Right hindlimb (tissue), 1 donor: ENCODE data around the gene TFEC.
"Not testable (repeated sequence)": the region's sequence is repeated elsewhere in the genome, so short reads cannot be mapped to it uniquely, and the experiment has no call there.

Source experiments
- DNase-seq: peaks from one replicate; pipeline ENCODE4 v3.0.0-alpha.2; 2018

The TFEC gene

GRCh38 chr7:116030651-116031276 lies at the start of gene TFEC:
Gene TFEC, minus strand, starts transcription at chr7:116030763. Its CDS starts 46,322 bp downstream, at chr7:115984441.
- DNase-seq = no peak

- no peak for DNase-seq
Observed at GRCh38 chr7:116075351-116076145, 45.0 kb upstream of the TFEC start.

- DNase-seq = no peak
Observed at GRCh38 chr7:116071629-116072028, 41.1 kb upstream of the TFEC start.

- no peak for DNase-seq
Observed at GRCh38 chr7:116064179-116064578, 33.6 kb upstream of the TFEC start.

GRCh38 chr7:116062666-116063065 lies 32.1 kb upstream of the TFEC start:
- DNase-seq = no peak

GRCh38 chr7:116052006-116052405 lies 21.4 kb upstream of the TFEC start:
- no peak for DNase-seq

- not testable (repeated sequence) for DNase-seq
Observed at GRCh38 chr7:116047261-116047660, 16.7 kb upstream of the TFEC start.

GRCh38 chr7:116045532-116045931 lies 15.0 kb upstream of the TFEC start:
- no peak for DNase-seq

- DNase-seq = no peak
Observed at GRCh38 chr7:116041615-116042014, 11.1 kb upstream of the TFEC start.

- DNase-seq = no peak
Observed at GRCh38 chr7:116037401-116037800, 6.8 kb upstream of the TFEC start.

GRCh38 chr7:116034411-116034810 lies 3.8 kb upstream of the TFEC start:
- DNase-seq = no peak

GRCh38 chr7:116032886-116033285 lies 2.3 kb upstream of the TFEC start:
- DNase-seq = no peak

- no peak for DNase-seq
Observed at GRCh38 chr7:116028787-116029186, 1.8 kb downstream of the TFEC start.

- DNase-seq = no peak
Observed at GRCh38 chr7:116027786-116028185, 2.8 kb downstream of the TFEC start.

- no peak for DNase-seq
Observed at GRCh38 chr7:116024826-116025809, 5.4 kb downstream of the TFEC start.

GRCh38 chr7:116021237-116021636 lies 9.3 kb downstream of the TFEC start:
- DNase-seq = no peak

- no peak for DNase-seq
Observed at GRCh38 chr7:116018731-116019130, 11.8 kb downstream of the TFEC start.

- no peak for DNase-seq
Observed at GRCh38 chr7:116013675-116014074, 16.9 kb downstream of the TFEC start.

- no peak for DNase-seq
Observed at GRCh38 chr7:116011584-116011983, 19.0 kb downstream of the TFEC start.

- not testable (repeated sequence) for DNase-seq
Observed at GRCh38 chr7:116004762-116005161, 25.8 kb downstream of the TFEC start.

GRCh38 chr7:115997221-115997620 lies 33.3 kb downstream of the TFEC start:
- DNase-seq = no peak

GRCh38 chr7:115995701-115996100 lies 34.9 kb downstream of the TFEC start:
- DNase-seq = no peak

- DNase-seq = no peak
Observed at GRCh38 chr7:115988401-115988800, 42.2 kb downstream of the TFEC start.
